Measurements from ENCODE around the gene TMEM181. TPM values are rescaled to one million over a fixed set of nuclear protein-coding genes. Genes with fewer than 3 reads are reported as not detected.
A peak's percentile ranks its signal among the peaks of the same experiment; 100 is the strongest.

The TMEM181 gene
- total RNA-seq, 1 donor from 2014 or later: 18.4 TPM

- intact Hi-C loops (cut with DNase I): no loop called here
- H3K9me3 ChIP-seq: no peaks in the 10 kb centered on the region
- H3K27ac ChIP-seq: no peak overlapping the region
- H3K4me1 ChIP-seq: peaks cover 14% of the 10 kb centered on the region
- H3K4me3 ChIP-seq: no peak overlapping the region
- peak; percentile 49 to 71 for DNase-seq (ENCODE audit: extremely low spot score in 2 of 2)
- H3K36me3 ChIP-seq: no peaks in the 10 kb centered on the region
- no peaks in the 10 kb centered on the region for H3K27me3 ChIP-seq
- TF ChIP-seq CTCF (IDR thresholded peaks at IDR 0.05) (no peak), POLR2AphosphoS5 (IDR thresholded peaks at IDR 0.05; ENCODE audit: insufficient read depth in 1 of 2, low read depth in 1 of 2) (no peak), POLR2A (IDR thresholded peaks at IDR 0.05) (no peak)
Observed at GRCh38 chr6:158538741-158539140, 21.1 kb upstream of the TMEM181 start.

- no peak for TF ChIP-seq POLR2A (IDR thresholded peaks at IDR 0.05)
- TF ChIP-seq POLR2AphosphoS5 (IDR thresholded peaks at IDR 0.05; ENCODE audit: insufficient read depth in 1 of 2, low read depth in 1 of 2): no peak
- no peak for TF ChIP-seq CTCF (IDR thresholded peaks at IDR 0.05)
- Histone ChIP-seq H3K27ac (no peak overlapping the region), H3K36me3 (no peaks in the 10 kb centered on the region), H3K27me3 (no peaks in the 10 kb centered on the region), H3K9me3 (no peaks in the 10 kb centered on the region), H3K4me3 (no peak overlapping the region), H3K4me1 (peaks cover 14% of the 10 kb centered on the region)
- peak; percentile 44 to 64 for DNase-seq (ENCODE audit: extremely low spot score in 2 of 2)
- intact Hi-C loops (cut with DNase I): no loop called here
Observed at GRCh38 chr6:158539413-158539812, 20.5 kb upstream of the TMEM181 start.

GRCh38 chr6:158539881-158540280 lies 20.0 kb upstream of the TMEM181 start:
- H3K4me3 ChIP-seq: no peak overlapping the region
- no peak for TF ChIP-seq POLR2A (IDR thresholded peaks at IDR 0.05)
- TF ChIP-seq CTCF (IDR thresholded peaks at IDR 0.05): no peak
- TF ChIP-seq POLR2AphosphoS5 (IDR thresholded peaks at IDR 0.05; ENCODE audit: insufficient read depth in 1 of 2, low read depth in 1 of 2): no peak
- intact Hi-C loops (cut with DNase I): no loop called here
- no peak overlapping the region for H3K27ac ChIP-seq
- H3K4me1 ChIP-seq: peaks cover 14% of the 10 kb centered on the region
- H3K27me3 ChIP-seq: no peaks in the 10 kb centered on the region
- no peak for DNase-seq (ENCODE audit: extremely low spot score in 2 of 2)
- no peaks in the 10 kb centered on the region for H3K9me3 ChIP-seq
- no peaks in the 10 kb centered on the region for H3K36me3 ChIP-seq

GRCh38 chr6:158543606-158544185 lies 16.2 kb upstream of the TMEM181 start:
- Histone ChIP-seq H3K27me3 (no peaks in the 10 kb centered on the region), H3K27ac (no peak overlapping the region), H3K9me3 (no peaks in the 10 kb centered on the region), H3K4me3 (no peak overlapping the region), H3K4me1 (no peaks in the 10 kb centered on the region), H3K36me3 (no peaks in the 10 kb centered on the region)
- intact Hi-C loops (cut with DNase I): no loop called here
- DNase-seq (ENCODE audit: extremely low spot score in 2 of 2): peak; percentile 42 to 52
- TF ChIP-seq POLR2AphosphoS5 (IDR thresholded peaks at IDR 0.05; ENCODE audit: insufficient read depth in 1 of 2, low read depth in 1 of 2) (no peak), POLR2A (IDR thresholded peaks at IDR 0.05) (no peak), CTCF (IDR thresholded peaks at IDR 0.05) (no peak)

- intact Hi-C loops (cut with DNase I): no loop called here
- TF ChIP-seq POLR2AphosphoS5 (IDR thresholded peaks at IDR 0.05; ENCODE audit: insufficient read depth in 1 of 2, low read depth in 1 of 2): no peak
- TF ChIP-seq POLR2A (IDR thresholded peaks at IDR 0.05): no peak
- no peak for TF ChIP-seq CTCF (IDR thresholded peaks at IDR 0.05)
- H3K4me3 ChIP-seq: no peak overlapping the region
- no peak overlapping the region for H3K27ac ChIP-seq
- H3K27me3 ChIP-seq: no peaks in the 10 kb centered on the region
- no peaks in the 10 kb centered on the region for H3K4me1 ChIP-seq
- DNase-seq (ENCODE audit: extremely low spot score in 2 of 2): no peak
- H3K36me3 ChIP-seq: no peaks in the 10 kb centered on the region
- no peaks in the 10 kb centered on the region for H3K9me3 ChIP-seq
Observed at GRCh38 chr6:158544428-158544827, 15.5 kb upstream of the TMEM181 start.

Data from vagina (tissue), 2 donors.